GM12878 (cell line): ENCODE results near the gene MTF2. TPM values are rescaled to one million over a fixed set of nuclear protein-coding genes. Genes with fewer than 3 reads are reported as not detected.

ENCODE experiments used
- ATAC-seq: fragments of 200-7000 bp; cut with Tn5 transposase; 3 replicates; pipeline ENCODE4 v1.9.1; 2020; ENCODE audit warnings: mild to moderate bottlenecking, moderate library complexity
- BruUV-seq: library from RNA; stranded (reverse); fragments of 400-500 nt; replicated peaks from 2 replicates; lab custom pipeline; 2021; lab: Mats Ljungman, UMichigan
- CTCF ChIA-PET: fragments of 300-600 bp; sonication (Branson Sonifier 250); formaldehyde crosslinking; extraction: SDS; loops from one replicate; lab custom pipeline; 2021; ENCODE audit warnings: inconsistent platforms; lab: Yijun Ruan, JAX
- POLR2A ChIA-PET: fragments of 350-600 bp; formaldehyde crosslinking; extraction: SDS; loops from one replicate; lab custom pipeline; 2021; ENCODE audit warnings: inconsistent platforms; lab: Charles Lee
- RAD21 ChIA-PET: fragments of 300-600 bp; sonication (Branson Sonifier 250); formaldehyde crosslinking; loops from one replicate; lab custom pipeline; 2023; ENCODE audit warnings: antibody characterized with exemption; ENCODE audit not compliant: unreplicated experiment; lab: Charles Lee
- SMC1A ChIA-PET: fragments of 300-600 bp; sonication (Branson Sonifier 250); formaldehyde crosslinking; loops from one replicate; lab custom pipeline; 2023; ENCODE audit not compliant: unreplicated experiment, uncharacterized antibody; lab: Charles Lee
- DNase-seq: peaks from one replicate; pipeline ENCODE4 v3.0.0-alpha.2; 2011; ENCODE audit warnings: low read depth, low spot score
- FAIRE-seq: peaks from 3 replicates; lab custom pipeline; 2011; peaks lifted over from hg19 to GRCh38; lab: Jason Lieb, UNC
- H2AFZ ChIP-seq: 2 replicates; pipeline ENCODE4 v1.6.0; 2011; ENCODE audit warnings: low read depth, low read length, control low read depth; ENCODE audit not compliant: control insufficient read depth
- H3K27ac ChIP-seq: 2 replicates; pipeline ENCODE4 v1.5.1; 2011; ENCODE audit warnings: control low read depth; ENCODE audit not compliant: control insufficient read depth, insufficient read depth
- H3K27me3 ChIP-seq, 2 experiments: replicated peaks in 1 of 2; 2 replicates each; pipeline versions ENCODE4 v1.6.0 to v1.6.1; 2011; ENCODE audit warnings: low read length in 1 of 2; ENCODE audit not compliant: control insufficient read depth in 2 of 2, insufficient read depth in 2 of 2
- H3K36me3 ChIP-seq, 2 experiments: 2 replicates each; pipeline ENCODE4 v1.5.1; 2011; ENCODE audit warnings: low read length in 1 of 2; ENCODE audit not compliant: control insufficient read depth in 2 of 2, insufficient read depth in 2 of 2
- H3K4me1 ChIP-seq: 2 replicates; pipeline ENCODE4 v1.6.1; 2011; ENCODE audit warnings: mild to moderate bottlenecking, low read length, moderate library complexity, mixed read lengths; ENCODE audit not compliant: control insufficient read depth, insufficient read depth
- H3K4me2 ChIP-seq: 2 replicates; pipeline ENCODE4 v1.6.0; 2011; ENCODE audit warnings: control low read depth; ENCODE audit not compliant: control insufficient read depth, insufficient read depth
- H3K4me3 ChIP-seq: fragments of 200-600 bp; sonication (generic); 2 replicates; pipeline ENCODE4 v1.5.1; 2016
- H3K79me2 ChIP-seq: 2 replicates; pipeline ENCODE4 v1.6.0; 2011; ENCODE audit warnings: low read length; ENCODE audit not compliant: control insufficient read depth, insufficient read depth
- H3K9ac ChIP-seq: 2 replicates; pipeline ENCODE4 v1.8.0; 2011; ENCODE audit warnings: low read length, control low read depth, mixed read lengths; ENCODE audit not compliant: control insufficient read depth, insufficient read depth
- H3K9me3 ChIP-seq: replicated peaks from 3 replicates; pipeline ENCODE4 v1.5.1; 2011; ENCODE audit warnings: mild to moderate bottlenecking, low read length; ENCODE audit not compliant: control insufficient read depth, insufficient read depth
- H4K20me1 ChIP-seq: 2 replicates; pipeline ENCODE4 v1.6.0; 2011; ENCODE audit not compliant: control insufficient read depth, insufficient read depth
- EZH2 ChIP-seq: IDR thresholded peaks from 2 replicates; pipeline ENCODE4 v1.6.1; 2012; ENCODE audit warnings: low read depth, mild to moderate bottlenecking, control low read depth, inconsistent platforms, low read length, borderline replicate concordance; ENCODE audit not compliant: control insufficient read depth
- POLR2AphosphoS5 ChIP-seq: IDR thresholded peaks from 2 replicates; pipeline ENCODE4 v1.6.1; 2011; ENCODE audit warnings: mild to moderate bottlenecking, low read length, inconsistent platforms
- SIX5 ChIP-seq: IDR thresholded peaks from 2 replicates; pipeline ENCODE4 v1.6.1; 2011; ENCODE audit warnings: mild to moderate bottlenecking, low read depth, low read length, moderate library complexity; ENCODE audit not compliant: severe bottlenecking
- TAF1 ChIP-seq: IDR thresholded peaks from 2 replicates; pipeline ENCODE4 v1.6.1; 2011; ENCODE audit warnings: mild to moderate bottlenecking, low read depth, low read length, borderline replicate concordance
- ZNF24 ChIP-seq: fragments of 450-650 bp; IDR thresholded peaks from 2 replicates; pipeline ENCODE4 v1.6.1; 2017; ENCODE audit warnings: antibody characterized with exemption, mild to moderate bottlenecking
- WGBS: methylation state at CpG from one replicate; pipeline ENCODE4 v1.1.6; 2016; ENCODE audit warnings: low lambda C conversion rate; ENCODE audit not compliant: insufficient replicate concordance, insufficient coverage; ENCODE audit errors: missing lambda C conversion rate; 5-methylcytosine and 5-hydroxymethylcytosine counted together
- in situ Hi-C: fragments of 300-500 bp; cut with MboI; formaldehyde crosslinking; loops from 9 replicates; pipeline ENCODE4 v1.14.3; 2018; ENCODE audit warnings: mixed read lengths
- intact Hi-C: fragments of 100-400 bp; cut with micrococcal nuclease; formaldehyde crosslinking; loops from one replicate; pipeline ENCODE4 v1.14.2; 2022; ENCODE audit not compliant: unreplicated experiment
- polyA plus RNA-seq, 11 experiments: library from polyadenylated mRNA; depleted of rRNA in 4 of 11; unstranded in 6 of 11; stranded (reverse) in 5 of 11; fragments of >200 nt; fragmentation: Nextera tagmentation in 4 of 11; fragmentation: Illumina TruSeq in 1 of 11; extraction: Ambion mirVana in 4 of 11; extraction: Trizol in 1 of 11; gene quantifications; 1 replicate in 1 of 11; 2 replicates in 10 of 11; pipeline versions ENCODE4 v1.2.1 to v1.2.3, GENCODE V29; 2011 to 2016; ENCODE audit warnings: inconsistent platforms in 2 of 11, missing spikeins in 2 of 11, low read depth in 1 of 11
- total RNA-seq, 4 experiments: library from RNA; depleted of rRNA in 3 of 4; stranded (reverse); fragments of >200 nt in 3 of 4; fragmentation: Illumina TruSeq in 1 of 4; extraction: Trizol in 1 of 4; gene quantifications; 2 replicates each; pipeline versions ENCODE4 v1.2.1 to v1.2.3, GENCODE V29; 2013 to 2021
- TF ChIP-seq, protein P1 (sequence below): IDR thresholded peaks from 2 replicates; pipeline ENCODE4 v1.6.1; 2012; ENCODE audit warnings: low read depth, low read length, improper control_type of control experiment

The MTF2 gene
- total and polyA plus RNA-seq, 10 of the 15 experiments (the other 5 are each of a cell fraction or from before 2014, with no cell fraction given) = 22.6 to 74.9 (median 42.8) TPM

DNA sequence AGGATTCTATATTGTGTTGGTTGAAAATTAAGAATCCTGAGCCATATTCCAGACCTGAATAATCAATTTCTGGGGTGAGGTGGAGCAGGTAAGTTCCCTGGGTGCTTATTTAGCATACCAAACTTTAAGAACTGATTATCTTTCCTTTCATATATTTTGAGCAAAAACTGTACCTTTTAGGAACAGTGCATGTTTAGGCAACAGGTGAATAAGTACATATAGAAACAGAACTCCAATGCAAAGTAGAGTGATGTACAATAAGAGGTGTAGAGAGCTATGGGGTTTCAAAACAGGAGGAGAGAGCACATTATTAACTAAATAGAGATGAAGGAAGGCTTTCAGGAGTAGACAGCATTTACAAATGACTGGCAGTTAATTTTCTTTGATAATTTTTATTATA is 72.4 kb downstream of the MTF2 start:
- intact Hi-C loops (no loop called here), in situ Hi-C loops (no loop called here)
- SMC1A ChIA-PET = interaction anchor here (2.2 kb wide), 1 partner anchor 153 kb away, joined by 5 read pairs; no protein-coding TSS in a partner anchor
- DNase-seq (no peak), FAIRE-seq (no peak), ATAC-seq (no peak)
- peaks cover 4 to 34% of the 10 kb centered on the region in 2 experiments for H3K36me3 ChIP-seq
- H3K27ac ChIP-seq = no peak overlapping the region
- RAD21 ChIA-PET = no interaction called here
- no peaks in the 10 kb centered on the region for H4K20me1 ChIP-seq
- POLR2A ChIA-PET = no interaction called here
- no TSS peak for BruUV-seq
- H3K9ac ChIP-seq = no peak overlapping the region
- no peaks in the 10 kb centered on the region for H3K9me3 ChIP-seq
- H2AFZ ChIP-seq = no peak overlapping the region
- H3K4me2 ChIP-seq = no peak overlapping the region
- CTCF ChIA-PET = interaction anchor here (0.6 to 2.3 kb wide), 2 partner anchors 13 to 70 kb away, joined by 3 to 5 read pairs; no protein-coding TSS in a partner anchor
- TF ChIP-seq, protein P1, sequence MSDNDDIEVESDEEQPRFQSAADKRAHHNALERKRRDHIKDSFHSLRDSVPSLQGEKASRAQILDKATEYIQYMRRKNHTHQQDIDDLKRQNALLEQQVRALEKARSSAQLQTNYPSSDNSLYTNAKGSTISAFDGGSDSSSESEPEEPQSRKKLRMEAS = no peak
- TF ChIP-seq TAF1 (no peak), EZH2 (no peak), SIX5 (no peak)
- H3K27me3 ChIP-seq = no peaks in the 10 kb centered on the region
- no peaks in the 10 kb centered on the region for H3K4me1 ChIP-seq
- no peaks in the 10 kb centered on the region for H3K79me2 ChIP-seq
- H3K4me3 ChIP-seq = no peak overlapping the region

DNA sequence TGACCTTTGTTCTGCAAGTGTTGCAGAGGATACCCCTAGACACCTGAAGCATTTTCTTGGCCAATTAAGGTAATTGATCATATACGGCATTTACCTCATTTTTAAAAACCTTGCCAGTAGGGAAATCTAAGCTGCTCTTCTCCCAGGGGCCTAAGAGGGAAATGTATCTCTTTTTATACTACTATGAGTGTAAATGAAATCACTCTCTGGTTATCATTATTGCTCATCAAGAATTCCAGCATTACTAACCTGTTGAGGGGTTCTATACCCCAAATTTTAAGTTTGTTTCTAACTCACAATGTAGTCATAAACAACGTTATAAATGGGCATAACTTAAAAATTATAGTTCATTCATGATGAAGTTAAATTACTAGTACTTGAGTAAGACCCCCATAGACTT is 73.8 kb downstream of the MTF2 start:
- CTCF ChIA-PET = interaction anchor here (0.9 to 1.6 kb wide), 4 partner anchors 9 to 18 kb away, joined by 3 to 4 read pairs (median 4); no protein-coding TSS in a partner anchor
- no peak overlapping the region for H3K27ac ChIP-seq
- POLR2A ChIA-PET = interaction anchor here (0.9 kb wide), 1 partner anchor 37 kb away, joined by 3 read pairs; no protein-coding TSS in a partner anchor
- FAIRE-seq = no peak
- no peak overlapping the region for H3K4me3 ChIP-seq
- no peaks in the 10 kb centered on the region for H3K9me3 ChIP-seq
- no TSS peak for BruUV-seq
- no peaks in the 10 kb centered on the region for H3K4me1 ChIP-seq
- ATAC-seq = no peak
- TF ChIP-seq POLR2AphosphoS5 = 0 out of 2 replicates have a peak, but pooled peaks have one; percentile 42
- TF ChIP-seq ZNF24 = no peak
- no peaks in the 10 kb centered on the region for H3K79me2 ChIP-seq
- H2AFZ ChIP-seq = no peak overlapping the region
- H3K4me2 ChIP-seq = no peak overlapping the region
- intact Hi-C loops = no loop called here
- no peaks in the 10 kb centered on the region for H3K27me3 ChIP-seq
- no peak overlapping the region for H3K9ac ChIP-seq
- WGBS = 76% methylated on average over 2 of the region's 2 CpGs
- RAD21 ChIA-PET = interaction anchor here (1.3 kb wide), 1 partner anchor 20 kb away, joined by 3 read pairs; no protein-coding TSS in a partner anchor
- H3K36me3 ChIP-seq = peaks cover 5 to 39% of the 10 kb centered on the region in 2 experiments
- in situ Hi-C loops = no loop called here
- SMC1A ChIA-PET = interaction anchor here (1.0 to 1.1 kb wide), 2 partner anchors 12 to 16 kb away, joined by 3 to 4 read pairs; no protein-coding TSS in a partner anchor
- no peaks in the 10 kb centered on the region for H4K20me1 ChIP-seq
- DNase-seq = no peak
